GM18499 (cell line): ENCODE measurements around the gene PVALB.
A peak's percentile ranks its signal among the peaks of the same experiment; 100 is the strongest.

ENCODE experiments used
- ATAC-seq: cut with Tn5 transposase; IDR thresholded peaks from one replicate; pipeline ENCODE4 v1.9.1; 2021; ENCODE audit warnings: moderate number of reproducible peaks; ENCODE audit not compliant: insufficient read depth, unreplicated experiment

PVALB gene

DNA sequence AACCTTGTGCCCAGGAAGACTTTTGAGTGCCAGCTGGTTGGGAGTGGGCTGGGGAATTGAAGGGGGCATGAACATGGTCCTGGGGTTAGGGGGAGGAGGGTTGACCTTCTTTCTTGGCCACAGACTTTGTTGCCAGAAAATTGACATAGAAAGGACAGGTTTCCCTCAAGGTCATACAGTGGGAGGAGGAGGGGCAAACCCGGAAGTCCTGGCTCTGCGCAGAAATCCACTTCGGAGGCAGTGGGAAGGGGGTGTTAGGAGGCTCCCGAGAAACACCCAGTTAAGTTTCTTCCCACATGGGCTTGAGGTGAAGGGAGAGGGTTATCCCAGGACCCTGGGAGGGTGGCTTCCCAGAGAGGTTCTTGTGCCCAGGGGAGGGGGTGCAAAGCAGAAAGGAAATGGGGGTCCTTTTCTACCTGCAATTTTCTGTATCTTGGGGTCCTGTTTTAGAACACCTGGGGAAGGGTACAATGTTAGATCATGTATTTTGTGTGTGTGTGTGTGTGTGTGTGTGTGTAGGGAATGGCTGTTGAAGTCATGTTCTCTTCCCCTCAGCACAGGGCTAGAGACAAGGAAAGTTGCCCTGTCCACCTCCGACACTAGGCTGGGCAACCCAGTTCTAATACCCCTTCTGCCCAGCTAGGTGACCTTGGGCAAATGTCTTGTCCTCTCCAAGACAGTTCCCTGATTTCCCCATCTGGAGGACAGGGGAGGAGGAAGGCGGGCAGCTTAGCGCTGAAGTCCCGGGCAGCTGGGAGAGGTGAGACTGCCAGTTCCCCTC lies 1.1 kb downstream of the PVALB start:
- ATAC-seq: no peak

DNA sequence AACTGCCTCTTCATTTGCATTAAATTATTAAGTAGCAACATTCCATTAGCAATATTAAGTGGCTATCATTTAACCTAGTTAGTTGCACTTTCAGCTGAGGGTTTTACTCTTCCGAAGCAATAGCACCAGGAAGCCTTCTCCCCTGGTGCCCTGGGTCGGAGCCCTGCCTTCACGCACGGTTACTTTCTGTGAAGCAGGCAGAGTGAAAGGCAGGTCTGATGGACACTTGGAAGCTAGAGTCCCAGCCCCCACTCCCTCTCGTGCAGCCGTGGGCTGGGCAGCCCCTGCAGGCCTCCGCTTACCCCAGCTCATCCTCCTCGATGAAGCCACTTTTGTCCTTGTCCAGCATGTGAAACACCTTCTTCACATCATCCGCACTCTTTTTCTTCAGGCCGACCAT lies 2.0 kb downstream of the PVALB start:
- ATAC-seq: no peak

DNA sequence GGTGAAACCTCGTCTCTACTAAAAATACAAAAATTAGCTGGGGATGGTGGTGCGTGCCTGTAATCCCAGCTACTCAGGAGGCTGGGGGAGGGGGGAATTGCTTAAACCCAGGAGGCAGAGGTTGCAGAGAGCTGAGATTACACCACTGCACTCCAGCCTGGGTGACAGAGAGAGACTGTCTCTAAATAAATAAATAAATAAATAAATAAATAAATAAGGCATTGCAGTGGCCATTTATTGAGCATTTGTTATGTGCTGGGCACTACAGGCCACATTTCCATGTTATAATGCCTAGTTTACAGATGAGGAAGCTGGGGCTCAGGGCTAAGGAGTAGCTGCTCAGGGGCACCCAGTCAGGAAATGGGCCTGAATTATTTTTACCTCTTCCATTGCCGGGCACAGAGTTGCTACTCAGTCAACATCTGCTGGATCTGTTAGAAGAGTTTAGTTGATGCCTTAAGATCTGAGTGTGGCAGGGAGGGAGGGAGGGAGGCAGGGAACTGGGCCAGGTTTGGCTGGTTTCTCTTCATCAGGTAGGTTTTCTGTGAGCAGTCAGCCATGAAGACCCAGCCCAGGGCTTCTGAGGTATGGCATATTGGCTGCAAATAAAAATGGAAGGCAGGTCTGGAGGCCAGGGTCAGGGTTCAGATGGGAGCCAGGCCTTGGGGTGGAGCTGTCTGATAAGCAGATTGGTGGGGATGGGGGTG lies 5.6 kb downstream of the PVALB start:
- ATAC-seq: no peak

DNA sequence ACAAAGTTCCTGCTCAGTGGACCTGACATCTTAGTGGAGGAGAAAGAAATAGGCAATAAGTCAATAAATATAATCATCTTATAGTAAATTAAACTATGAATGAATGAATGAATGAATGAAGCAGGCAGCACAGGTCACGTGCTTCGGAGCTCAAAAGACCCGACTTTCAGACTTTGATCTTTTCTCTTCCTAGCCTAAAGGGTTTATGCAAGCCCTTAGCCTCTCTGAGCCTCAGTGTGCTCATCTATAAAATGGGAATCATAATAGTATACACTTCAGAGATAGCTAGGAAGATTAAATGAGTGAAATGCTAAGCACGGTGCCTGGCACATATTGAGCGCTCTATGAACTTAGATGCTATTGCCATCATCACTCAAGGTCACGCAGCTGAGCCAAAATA lies 7.5 kb downstream of the PVALB start:
- no peak for ATAC-seq

DNA sequence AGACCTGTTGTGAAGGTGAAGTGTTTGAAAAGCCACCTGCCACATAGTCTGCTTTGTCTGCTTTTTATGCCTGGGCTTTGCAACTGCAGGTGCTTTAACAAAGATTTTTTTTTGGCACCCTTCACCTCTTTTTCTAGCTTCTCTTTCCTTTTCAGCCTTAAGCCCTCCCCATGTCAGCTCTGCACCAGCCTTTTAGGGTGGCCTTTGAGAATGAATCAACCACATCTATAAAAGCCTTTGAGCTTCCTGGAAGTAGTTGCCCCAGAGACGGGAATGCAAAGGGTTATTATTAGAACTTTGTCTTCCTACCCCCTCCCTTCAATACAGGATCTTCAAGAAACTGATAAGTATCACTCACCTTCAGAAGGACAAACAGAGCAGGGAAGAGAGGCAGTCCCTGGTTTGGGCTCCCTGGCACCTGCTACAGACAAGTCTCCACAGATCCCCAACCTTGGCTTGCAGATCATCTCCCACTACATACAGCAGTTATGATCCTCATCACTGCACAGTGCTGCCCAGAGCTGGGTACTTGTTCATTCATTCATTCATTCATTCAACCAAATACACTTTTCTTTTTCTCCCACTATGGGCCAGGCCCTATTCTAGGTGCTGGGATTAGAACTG lies 8.0 kb downstream of the PVALB start:
- ATAC-seq: no peak

DNA sequence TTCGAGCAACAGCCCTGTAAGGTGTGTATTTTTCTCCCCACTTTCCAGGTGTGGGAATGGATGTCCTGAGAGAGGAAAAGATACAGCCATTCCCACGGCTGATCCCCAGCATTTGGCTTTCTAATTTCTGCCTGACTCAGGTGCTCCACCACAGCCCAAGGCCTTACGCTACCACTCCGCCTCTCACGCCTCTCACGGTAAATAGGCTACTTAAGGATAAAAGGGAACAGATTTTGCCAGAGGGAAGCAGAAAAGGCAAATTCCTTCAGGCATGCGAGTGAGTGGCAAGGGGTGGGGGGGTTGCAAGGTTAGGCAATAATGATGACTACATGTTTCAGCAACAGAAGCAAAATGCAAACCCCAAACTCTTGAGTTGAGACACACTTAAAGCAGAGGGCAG lies 9.2 kb downstream of the PVALB start:
- ATAC-seq: no peak

DNA sequence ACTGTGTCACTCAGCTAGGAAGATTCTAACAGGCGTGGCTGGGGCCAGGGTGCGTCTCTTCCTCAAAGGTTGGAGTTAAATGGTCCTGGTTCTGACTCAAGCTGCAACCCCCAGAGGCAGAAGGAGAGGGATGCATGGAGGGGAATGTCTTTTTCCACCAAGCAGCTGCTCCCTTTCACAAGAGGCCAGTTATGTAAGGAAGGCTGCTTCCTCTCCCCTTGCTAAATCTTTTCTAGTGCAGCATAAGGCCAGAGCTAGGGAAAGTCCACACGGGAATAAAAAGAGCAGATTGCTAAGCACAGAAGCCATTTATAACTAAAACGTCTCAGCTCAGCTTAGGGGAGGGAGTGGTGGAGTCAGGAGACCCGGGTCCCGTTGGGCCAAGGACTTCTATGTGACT lies 10.0 kb downstream of the PVALB start:
- no peak for ATAC-seq

DNA sequence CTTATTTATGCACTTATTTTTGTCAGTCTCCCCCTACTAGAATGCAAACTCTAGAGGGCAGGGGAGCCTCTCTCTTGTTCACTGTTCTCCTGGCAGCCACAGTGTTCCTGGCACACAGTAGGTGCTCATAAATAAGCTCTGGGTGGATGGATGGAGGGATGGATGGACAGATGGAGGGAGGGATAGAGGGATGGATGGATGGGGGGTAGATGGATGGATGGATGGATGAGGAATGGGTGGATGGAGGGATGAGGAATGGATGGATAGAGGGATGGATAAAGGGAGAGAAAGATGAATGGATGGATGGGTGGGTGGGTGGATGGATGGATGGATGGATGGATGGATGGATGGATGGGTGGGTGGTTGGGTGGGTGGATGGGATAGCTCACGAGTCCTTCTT lies 13.5 kb downstream of the PVALB start:
- ATAC-seq: no peak

DNA sequence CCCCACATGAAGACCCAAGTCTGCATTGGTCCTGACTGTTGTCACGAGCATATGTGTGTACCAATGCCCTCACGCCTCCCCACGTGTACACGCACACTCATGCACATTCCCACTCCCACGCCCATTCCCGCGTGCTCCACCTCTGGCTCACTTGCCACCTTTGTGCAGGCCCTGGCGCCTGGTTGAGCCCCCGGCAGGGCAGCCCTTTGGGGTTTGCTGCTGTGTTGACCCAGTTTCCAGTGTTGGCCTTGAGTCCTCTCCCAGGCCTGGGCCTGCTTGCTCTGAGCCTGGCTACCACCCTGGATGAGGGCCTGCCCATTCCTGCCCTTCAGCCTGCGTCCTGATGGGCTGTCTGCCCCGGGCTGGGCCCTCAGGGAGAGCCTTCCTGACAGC lies 18.2 kb downstream of the PVALB start:
- no peak for ATAC-seq

DNA sequence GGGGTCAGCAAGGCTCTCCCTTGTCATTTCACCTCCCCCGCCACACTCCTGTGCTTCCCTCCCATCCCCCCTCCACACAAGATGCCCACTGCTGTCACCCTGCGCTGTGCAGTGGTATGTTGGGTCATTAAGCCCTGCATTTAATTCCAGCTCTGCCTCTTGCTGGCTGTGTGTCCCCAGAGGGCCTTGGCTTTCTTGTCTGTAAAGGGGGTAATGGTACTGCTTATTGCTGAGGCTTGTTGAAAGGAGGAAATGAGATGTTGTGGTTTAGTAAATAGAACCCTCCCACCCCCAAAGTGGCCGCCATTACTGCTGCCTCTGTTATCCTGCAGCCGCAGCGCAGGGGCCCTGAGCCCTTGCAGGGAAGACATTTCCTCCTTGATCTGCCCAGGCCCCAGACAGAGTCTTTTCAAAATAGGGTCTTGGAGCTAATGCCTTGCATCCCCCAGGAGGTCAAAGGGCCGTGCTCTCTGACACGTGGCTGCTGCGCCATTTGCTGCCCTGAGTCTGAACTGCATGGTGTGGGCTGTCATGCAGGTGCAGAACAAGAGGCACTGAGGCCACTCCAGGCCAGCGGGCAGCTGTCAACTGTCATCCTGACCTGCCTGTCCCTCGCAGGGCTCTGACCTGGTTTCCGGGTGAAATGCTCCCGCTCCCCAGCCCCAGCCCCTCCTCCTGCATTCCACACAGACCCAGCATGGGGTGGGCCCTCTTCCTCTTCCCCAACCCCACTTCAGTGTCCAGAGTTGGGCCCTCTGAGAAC lies 18.7 kb downstream of the PVALB start:
- no peak for ATAC-seq

DNA sequence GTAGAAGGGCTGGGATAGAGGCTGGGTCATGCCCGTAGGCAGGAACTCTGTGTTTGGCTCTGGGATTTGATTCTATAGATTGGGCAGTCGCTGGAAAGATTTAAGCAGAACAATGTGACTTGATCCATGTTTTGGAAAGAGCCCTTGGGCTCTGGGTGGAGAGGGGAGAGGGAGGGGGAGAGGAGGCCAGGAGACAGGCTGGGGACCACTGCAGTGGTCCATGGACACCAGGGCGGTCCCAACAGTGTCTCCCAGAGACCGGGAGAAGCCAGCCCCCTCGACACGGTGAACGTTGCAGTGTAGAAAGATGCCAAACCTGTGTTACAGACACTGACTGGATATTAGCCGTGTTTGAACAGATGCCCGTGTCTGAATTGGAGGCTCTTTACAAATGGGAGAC lies 19.5 kb downstream of the PVALB start:
- ATAC-seq: no peak

DNA sequence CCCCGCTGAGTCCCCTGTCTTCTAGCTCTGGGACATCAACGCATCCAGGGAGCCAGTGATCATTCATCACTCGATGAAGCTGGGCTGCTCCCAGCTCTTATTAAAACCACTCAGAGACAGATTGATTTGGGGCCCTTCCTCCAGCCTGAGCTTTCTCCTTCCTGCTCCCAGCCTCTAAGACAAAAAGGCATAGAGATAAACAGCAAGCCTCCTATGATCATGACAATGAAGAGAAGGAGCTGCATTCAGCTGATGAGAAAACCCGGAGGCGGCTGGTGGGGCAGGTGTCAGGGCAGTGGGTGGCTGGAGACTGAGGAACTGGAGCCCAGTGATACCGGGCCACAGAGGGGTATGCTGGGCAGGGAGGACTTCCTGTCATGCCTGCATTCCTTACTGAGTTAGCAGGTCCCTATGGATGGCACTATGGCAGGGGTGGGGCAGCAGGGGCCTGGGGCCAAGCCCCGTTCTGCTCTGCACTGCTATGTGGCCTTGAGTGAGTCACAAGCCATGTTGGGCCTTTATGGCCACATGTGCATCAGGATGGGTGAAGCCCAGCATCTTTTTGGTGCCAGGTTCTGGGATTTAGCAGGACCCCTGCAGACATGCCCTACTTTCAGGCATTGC lies 20.2 kb downstream of the PVALB start:
- ATAC-seq: no peak

DNA sequence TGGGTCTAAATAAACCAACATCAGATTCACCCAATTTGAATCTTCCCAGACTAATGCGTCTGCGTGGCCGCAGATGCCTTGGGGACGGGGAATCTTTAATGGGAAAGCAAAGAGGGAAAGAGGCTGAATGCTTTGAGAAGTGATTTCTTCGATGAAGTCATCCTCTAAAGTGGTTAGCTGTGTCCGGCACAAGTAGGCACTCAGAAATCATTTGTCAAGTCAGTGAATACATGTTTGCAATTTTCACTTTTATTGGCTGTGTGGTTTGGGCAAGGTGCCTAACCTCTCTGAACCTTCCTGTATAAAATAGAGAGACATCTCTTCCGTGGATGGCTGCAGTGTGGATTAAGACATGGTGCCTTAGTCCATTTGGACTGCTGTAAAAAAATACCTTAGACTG lies 21.2 kb downstream of the PVALB start:
- ATAC-seq: no peak

DNA sequence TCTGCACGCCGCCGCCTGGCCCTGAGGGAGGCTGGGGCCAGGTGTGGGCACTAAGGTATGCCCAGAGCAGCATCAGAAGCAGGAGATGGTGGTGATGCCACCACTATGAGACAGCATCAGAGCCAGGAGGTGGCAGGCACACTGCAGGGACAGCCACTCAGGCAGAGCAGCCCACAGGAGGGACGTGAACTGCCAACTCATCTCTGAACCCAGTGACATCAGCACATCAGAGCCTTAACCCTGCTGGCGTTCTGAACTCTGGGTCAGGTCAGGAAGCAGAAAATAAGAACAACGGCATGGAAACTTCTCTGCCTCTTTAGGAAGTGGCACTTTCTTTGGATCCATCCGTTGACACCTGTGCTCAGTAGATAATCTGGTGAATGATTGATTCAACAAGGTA lies 26.2 kb downstream of the PVALB start:
- no peak for ATAC-seq

DNA sequence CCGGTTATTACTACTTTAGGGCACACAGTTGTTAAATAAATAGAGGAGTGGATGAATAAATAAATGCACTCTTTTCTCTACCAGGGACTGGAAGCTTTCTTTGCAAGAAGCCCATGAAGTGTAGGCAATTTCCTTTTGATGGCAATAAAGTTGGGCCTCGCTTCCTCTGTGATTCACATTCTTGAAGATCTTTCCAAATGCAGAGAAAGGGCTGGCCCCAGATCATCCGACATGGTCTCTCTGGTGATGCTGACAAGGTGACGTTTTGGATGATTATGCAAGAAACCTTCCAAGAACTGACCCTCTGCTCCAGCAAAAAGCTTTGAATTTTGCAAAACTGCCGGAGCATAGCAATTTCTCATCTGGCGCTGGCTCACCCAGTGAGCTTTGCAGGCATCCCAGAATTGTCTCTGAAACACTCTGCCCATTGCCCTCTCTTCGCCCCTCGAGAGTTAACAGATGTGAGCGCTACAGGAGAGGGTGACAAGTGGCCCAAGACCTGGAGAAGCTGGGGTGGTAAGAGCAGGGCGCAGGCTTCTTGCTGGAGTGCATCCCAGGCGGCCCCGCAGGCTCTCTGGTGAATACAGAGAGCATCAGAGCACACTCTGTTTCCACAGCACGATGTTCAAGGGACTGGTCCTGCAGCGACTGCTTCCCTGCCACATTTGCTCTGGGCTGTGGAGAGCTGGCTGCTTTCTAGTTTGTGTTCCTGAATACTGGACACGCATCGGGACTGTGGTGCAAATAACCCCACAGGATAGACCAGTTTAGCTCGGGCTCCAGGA lies 29.4 kb downstream of the PVALB start:
- ATAC-seq: no peak

DNA sequence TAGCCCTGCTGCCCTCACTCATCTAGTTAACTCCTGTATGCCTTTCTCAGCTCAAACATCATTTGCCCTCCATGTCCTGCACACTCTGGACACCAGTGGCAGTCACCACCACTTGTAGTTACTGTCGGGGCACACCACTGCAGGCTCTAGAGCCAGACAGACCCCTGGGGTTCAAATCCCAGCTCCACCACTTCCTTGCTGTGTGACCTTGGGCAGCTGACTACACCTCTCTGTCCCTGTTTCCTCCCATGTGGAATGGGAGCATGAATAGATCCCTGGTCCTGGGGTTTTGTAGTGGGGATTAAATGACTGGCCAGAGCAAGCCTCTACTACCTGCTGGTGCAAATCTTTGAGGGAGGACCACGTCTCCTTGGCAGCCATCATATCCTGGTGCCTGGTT lies 33.1 kb downstream of the PVALB start:
- ATAC-seq: no peak

DNA sequence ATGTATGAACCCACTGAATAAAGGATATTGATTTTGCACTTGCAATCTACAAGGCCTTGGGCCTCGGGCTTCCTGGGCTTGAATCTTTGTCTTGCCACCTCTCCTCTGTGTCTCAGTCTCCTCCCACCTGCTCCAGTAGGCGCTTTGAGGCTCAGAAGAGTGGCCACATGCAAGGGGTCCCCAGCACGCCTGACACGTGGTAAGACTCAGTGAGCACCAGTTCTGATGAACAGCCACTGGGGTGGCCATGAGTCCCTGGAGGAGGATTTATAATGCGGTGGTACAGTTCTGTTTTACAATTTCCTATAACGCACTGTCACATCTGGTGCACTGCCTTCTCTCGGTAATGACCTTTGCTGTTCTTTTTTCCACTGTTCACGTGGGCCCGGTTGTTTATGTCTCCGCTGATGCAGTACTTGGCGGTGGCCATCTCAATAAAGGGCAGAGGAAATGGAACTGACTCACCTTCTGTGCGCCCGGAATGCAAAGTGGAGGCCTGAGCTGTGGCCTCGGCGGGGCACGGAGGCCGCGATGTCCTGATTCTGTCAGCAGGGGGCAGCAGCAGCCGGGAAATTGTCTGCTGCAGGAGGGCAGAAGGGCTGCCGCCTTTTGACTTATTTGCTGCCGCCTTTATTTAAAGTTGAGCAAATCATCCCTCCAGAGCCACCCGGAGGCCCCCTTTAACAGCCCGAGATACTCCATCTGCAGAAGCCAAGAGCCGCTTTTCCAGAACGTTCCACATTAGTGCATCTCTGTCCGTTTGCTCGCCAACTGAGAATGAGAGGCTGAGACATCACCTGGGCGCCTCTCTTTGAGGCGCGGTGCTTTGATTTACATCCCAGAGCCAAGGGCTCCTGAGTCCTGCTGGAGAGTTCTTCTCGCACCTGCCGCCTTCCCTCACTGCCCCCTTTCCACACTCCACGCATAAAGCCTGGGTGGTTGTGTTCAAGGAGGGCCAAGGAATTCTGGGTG lies 34.9 kb downstream of the PVALB start:
- ATAC-seq: peak; percentile 76

DNA sequence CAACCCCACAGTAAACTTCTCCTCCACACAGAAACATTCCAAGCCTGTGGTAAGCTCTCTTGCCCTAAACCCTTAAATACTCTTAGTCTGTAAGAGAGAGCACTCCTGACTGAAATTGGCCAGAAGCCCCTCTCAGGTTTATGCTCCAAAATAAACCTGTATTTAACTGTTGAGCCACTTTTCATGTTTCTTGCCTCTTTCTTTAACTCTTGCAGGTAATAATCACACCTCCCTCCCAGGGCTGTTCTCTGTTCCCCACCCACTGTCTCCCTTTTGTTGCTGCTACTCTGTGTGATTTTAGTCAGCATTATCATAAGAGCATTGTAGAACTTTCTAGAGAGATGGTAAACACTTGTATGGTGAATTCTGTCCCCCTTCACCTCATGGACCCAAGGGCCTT lies 38.8 kb downstream of the PVALB start:
- no peak for ATAC-seq

DNA sequence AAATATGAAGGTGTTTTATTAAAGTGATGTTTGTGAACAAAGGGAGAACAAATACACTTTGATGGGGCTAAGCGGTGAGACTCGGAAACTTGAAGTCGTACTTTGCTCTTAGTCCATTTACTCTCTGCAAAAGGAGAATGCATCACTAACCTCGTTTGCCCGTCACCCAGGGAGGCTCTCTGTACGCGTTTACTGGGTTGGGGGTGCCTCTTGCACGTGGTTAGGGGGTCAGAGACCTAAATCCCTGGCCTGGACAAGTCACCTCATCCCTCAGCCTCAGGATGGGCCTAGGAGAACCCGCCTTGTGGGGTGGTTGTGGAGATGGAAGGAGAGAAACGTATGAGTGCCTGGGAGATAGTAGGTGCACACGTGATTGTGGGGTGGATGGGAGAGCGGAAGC lies 40.1 kb downstream of the PVALB start:
- no peak for ATAC-seq
